Measurements from ENCODE around the gene KLRG1.

GRCh38 chr12:8947737-8948136 lies 41.6 kb upstream of the KLRG1 start:
- TF ChIP-seq CTCF (IDR thresholded peaks at IDR 0.05 in 4 of 5, conservative IDR thresholded peaks at IDR 0.05 in 1 of 5) = no peak
- no peak for TF ChIP-seq POLR2A (IDR thresholded peaks at IDR 0.05)

All from gastrocnemius medialis (tissue), 4 donors.